AG04449 (cell line): ENCODE measurements around the gene PRPSAP2.
"Not testable (repeated sequence)": the region's sequence is repeated elsewhere in the genome, so short reads cannot be mapped to it uniquely, and the experiment has no call there.

ENCODE experiments used
- CTCF ChIA-PET: fragments of 350-600 bp; formaldehyde crosslinking; extraction: SDS; loops from one replicate; lab custom pipeline; 2021; ENCODE audit warnings: antibody characterized with exemption; lab: Yijun Ruan, JAX
- POLR2A ChIA-PET: fragments of 400-600, 350-600 bp; formaldehyde crosslinking; extraction: SDS; loops from one replicate; lab custom pipeline; 2020; ENCODE audit warnings: antibody characterized with exemption, inconsistent platforms; lab: Yijun Ruan, JAX
- DNase-seq: peaks from one replicate; pipeline ENCODE4 v3.0.0-alpha.2; 2010; ENCODE audit warnings: low read depth, low spot score
- H3K4me3 ChIP-seq: 2 replicates; pipeline ENCODE4 v1.5.1; 2011; ENCODE audit warnings: low read depth, mild to moderate bottlenecking, control low read depth, low read length
- TF ChIP-seq, protein P1 (sequence below): IDR thresholded peaks from one replicate; pipeline ENCODE4 v1.5.1; 2011; ENCODE audit warnings: mild to moderate bottlenecking, moderate library complexity, low read length, control low read depth, inconsistent platforms; ENCODE audit not compliant: insufficient read depth; ENCODE audit errors: missing control alignments

PRPSAP2 gene, protein sequence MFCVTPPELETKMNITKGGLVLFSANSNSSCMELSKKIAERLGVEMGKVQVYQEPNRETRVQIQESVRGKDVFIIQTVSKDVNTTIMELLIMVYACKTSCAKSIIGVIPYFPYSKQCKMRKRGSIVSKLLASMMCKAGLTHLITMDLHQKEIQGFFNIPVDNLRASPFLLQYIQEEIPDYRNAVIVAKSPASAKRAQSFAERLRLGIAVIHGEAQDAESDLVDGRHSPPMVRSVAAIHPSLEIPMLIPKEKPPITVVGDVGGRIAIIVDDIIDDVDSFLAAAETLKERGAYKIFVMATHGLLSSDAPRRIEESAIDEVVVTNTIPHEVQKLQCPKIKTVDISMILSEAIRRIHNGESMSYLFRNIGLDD

DNA sequence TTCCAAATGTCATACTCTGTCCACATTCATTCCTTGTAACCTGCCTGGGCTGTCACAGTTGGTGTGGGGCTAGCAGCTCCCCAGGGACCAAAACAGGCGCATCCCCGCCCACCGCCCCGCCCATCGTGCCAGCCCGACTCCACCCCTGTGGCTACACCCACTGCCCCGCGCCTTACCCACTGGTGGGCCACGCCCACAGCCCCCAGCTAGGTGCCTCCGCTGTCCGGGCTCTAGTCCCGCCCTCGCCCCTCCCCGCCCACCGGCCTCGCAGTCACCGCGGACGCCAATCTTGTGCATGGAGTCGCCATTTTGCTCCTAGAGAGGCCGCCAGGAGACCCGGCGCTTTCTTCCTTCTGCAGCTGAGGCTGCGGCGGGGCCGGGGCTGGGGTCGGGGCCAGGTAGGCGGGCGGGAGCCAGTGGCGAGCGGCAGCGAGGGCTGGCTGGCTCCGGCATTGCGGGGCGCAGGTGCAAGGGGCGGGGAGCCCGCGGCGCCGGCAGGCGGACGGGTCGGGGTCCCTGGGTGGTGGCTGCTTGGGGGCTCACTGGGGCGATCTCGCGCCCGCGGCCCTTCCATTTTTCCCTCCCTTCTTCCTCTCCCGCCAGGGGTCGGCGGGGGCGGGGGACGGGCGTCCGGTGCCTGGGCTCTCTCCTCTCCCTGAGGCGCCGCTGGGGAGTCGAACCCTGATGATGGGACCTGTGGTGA, at the start of gene PRPSAP2:
Gene PRPSAP2, plus strand, starts transcription at position 268 of the 703 bp plus-strand sequence. CDS start 7,703 bp downstream, outside the sequence.
- TF ChIP-seq, protein P1, sequence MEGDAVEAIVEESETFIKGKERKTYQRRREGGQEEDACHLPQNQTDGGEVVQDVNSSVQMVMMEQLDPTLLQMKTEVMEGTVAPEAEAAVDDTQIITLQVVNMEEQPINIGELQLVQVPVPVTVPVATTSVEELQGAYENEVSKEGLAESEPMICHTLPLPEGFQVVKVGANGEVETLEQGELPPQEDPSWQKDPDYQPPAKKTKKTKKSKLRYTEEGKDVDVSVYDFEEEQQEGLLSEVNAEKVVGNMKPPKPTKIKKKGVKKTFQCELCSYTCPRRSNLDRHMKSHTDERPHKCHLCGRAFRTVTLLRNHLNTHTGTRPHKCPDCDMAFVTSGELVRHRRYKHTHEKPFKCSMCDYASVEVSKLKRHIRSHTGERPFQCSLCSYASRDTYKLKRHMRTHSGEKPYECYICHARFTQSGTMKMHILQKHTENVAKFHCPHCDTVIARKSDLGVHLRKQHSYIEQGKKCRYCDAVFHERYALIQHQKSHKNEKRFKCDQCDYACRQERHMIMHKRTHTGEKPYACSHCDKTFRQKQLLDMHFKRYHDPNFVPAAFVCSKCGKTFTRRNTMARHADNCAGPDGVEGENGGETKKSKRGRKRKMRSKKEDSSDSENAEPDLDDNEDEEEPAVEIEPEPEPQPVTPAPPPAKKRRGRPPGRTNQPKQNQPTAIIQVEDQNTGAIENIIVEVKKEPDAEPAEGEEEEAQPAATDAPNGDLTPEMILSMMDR, result no peak
- peak within 1 kb of the TSS; percentile 69 for H3K4me3 ChIP-seq
- no peak for DNase-seq
- CTCF ChIA-PET, result interaction anchor here (1.1 to 2.1 kb wide), 2 partner anchors 20 to 103 kb away, joined by 3 to 9 read pairs; no protein-coding TSS in a partner anchor
- POLR2A ChIA-PET, result no interaction called here

DNA sequence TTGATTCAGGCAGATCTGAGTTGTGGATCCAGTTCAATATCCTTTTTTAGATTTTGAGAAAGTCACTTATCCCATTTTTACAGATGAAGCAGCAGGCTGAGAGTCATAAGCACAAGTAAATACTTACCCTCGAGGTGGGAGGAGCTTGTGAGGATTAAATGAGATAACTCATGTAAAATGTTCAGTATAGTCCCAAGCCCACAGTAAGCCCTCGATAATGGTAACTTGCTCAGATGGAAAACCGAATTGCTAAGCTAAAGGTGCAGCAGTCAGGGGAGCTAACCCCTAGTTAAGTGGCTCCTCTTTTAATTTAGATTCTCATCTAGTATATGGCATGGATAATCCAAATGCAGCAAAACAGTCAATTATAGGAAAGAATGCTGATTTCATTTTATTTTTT, 42.0 kb upstream of the PRPSAP2 start:
- POLR2A ChIA-PET, H3K4me3 ChIP-seq, DNase-seq, CTCF ChIA-PET: not testable (repeated sequence)

DNA sequence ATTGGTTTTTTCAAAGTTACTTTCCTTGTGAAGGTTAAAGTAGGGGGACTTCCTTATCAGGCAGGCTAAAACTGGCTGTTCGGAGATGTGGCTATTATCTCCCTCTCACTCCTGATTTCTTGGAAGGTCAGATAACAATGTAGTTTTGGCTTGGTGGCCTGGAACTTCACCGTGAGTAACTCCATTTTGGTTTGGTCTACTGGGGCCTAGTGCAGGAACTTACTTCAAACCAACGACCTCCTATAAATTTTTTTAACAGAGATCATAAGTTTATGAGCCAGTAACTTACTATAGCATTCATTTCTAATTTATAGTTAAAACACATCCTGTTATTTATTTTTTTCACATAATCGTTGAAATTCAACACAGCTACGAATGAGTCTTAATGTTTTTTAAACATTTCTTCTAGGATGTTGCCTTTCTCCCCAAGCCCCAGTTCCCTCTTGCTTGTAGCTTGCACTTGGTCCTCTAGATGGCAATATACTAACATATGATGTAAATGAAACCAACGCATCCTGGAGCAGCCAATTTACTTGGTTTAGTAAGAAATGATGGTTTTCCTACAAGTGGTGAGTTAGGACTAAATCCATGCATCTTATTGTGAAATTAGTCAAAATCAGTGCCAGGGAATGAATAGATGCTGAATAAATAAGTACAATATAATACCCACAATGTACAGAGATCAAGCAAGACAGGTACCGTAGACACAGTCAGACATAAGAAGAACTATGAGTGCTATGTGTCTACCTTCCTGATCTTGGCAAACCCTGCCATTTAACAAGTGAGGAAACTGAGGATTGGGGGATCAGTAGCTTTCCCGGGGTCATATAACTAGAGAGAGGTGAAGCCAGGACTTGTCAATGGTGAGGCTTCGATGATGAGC, 41.2 kb upstream of the PRPSAP2 start:
- DNase-seq, result peak; percentile 61

DNA sequence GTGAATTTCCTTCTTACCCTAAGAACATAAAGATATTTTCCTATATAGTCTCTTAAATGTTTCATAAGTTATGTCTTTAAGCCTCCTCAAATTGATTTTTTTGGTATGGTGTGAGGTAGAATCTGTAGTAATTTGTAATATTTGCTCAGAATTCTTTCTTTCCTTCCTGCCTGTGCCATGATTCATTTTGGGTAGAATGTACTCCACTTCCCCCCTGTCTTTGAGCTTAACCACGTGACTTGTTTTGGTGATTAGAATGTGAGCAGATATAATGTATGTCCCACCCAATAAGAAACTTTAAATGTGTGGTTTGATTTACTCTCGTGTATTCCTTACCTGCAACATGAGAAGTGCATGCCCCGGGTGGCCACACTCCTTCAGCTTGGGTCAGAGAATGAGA, 36.5 kb upstream of the PRPSAP2 start:
- CTCF ChIA-PET, H3K4me3 ChIP-seq, DNase-seq, POLR2A ChIA-PET: not testable (repeated sequence)

More for the DNA sequence above, 41.2 kb upstream of the PRPSAP2 start:
- POLR2A ChIA-PET, H3K4me3 ChIP-seq: not testable (repeated sequence)
- TF ChIP-seq, protein P1, result peak; percentile 46
- CTCF ChIA-PET, result interaction anchor here (0.7 to 1.2 kb wide), 2 partner anchors 141 to 146 kb away, joined by 3 to 4 read pairs; no protein-coding TSS in a partner anchor

DNA sequence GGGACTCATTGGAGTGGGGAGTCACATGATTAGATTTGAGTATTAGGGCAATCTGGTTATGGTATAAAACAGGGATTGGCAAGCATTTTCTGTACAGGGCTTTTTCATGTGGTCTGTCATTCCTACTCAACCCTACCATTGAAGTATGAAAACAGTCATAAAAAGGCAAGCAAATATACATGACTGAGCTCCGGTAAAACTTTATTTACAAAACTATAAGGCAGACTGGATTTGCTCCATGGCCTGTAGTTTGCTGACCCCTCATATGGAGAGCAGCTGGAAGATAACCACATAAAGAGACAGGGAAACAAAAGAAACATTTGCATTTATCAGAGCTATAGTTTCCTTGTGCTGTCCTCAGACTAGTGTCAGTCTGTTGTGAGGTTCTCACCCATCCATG, 30.3 kb upstream of the PRPSAP2 start:
- CTCF ChIA-PET, POLR2A ChIA-PET, H3K4me3 ChIP-seq, DNase-seq: not testable (repeated sequence)

DNA sequence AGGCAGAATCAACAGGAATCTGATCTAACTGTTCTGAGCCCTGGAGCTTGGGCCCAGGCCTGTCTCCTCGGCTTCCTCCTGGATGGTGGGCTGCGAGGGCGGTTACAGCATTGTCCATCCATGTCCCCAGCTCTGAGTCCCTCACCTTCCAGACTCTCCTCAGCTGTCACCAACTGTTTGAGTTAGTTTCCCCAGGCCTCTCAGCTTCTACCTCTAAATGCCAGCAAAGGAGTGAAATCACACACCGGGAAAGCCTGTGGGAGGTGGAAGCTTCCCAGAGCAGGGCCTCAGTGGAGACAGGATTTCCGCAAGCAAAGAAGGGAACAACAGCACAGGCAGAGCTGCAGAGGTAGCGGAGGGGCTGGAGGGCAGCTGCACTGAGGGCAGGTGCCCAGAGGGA, 9.4 kb upstream of the PRPSAP2 start:
- CTCF ChIA-PET, result no interaction called here

DNA sequence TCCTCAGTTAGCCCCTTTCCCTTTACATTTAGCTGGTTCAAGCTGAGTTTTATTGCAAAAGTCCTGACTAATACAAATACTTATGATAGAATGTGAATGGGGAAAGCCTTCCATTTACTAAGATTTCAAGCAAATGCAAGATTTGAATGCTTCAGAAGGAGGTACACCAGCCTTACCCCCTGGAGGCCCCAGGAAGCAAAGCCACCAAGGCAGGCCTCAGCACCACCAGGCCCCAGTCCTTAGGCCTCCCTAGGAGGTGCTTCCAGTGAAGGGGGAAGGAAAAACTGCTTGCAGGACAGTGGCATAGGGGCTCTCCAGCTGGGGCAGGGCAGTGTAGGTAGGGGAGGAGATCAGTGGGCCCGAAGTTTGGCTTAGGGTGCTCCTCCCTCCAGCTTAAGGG, 7.3 kb upstream of the PRPSAP2 start:
- no peak for DNase-seq
- POLR2A ChIA-PET, result no interaction called here
- H3K4me3 ChIP-seq, result no peak overlapping the region
- TF ChIP-seq, protein P1, result no peak
- CTCF ChIA-PET, result interaction anchor here (1.2 kb wide), 1 partner anchor 53 kb away, joined by 3 read pairs; no protein-coding TSS in a partner anchor

More for the DNA sequence above, 9.4 kb upstream of the PRPSAP2 start:
- no peak for DNase-seq
- no peak overlapping the region for H3K4me3 ChIP-seq
- POLR2A ChIA-PET, result no interaction called here
- TF ChIP-seq, protein P1, result no peak
